Heart left ventricle (tissue), 13 donors: ENCODE results near the gene MILR1.

Experiments used
- POLR2A ChIP-seq, 2 donors: fragments of 450-650 bp; IDR thresholded peaks; one replicate each; pipeline ENCODE4 v1.6.1; 2017; ENCODE audit warnings: antibody characterized with exemption in 2 of 2, mild to moderate bottlenecking in 2 of 2, moderate library complexity in 2 of 2
- TF ChIP-seq, protein P1 (sequence below), 12 donors: fragments of 200-600 bp; sonication (generic) in 4 of 12; IDR thresholded peaks; one replicate each; pipeline versions ENCODE4 v1.5.0 to v1.8.0; 2018 to 2022; ENCODE audit warnings: antibody characterized with exemption in 12 of 12, mild to moderate bottlenecking in 5 of 12
- donor health status: ischemic (EF 13 %, LVEDD 7.1; RV severe dilation, severe dysfunction).
- donor health status: DM: no; HTN: yes; CAD: no.
- donor health status: DM: no; HTN: no; CAD: no.
- donor health status: ischemic (EF 25% LVEDD 6.9; RV normal size, moderate dysfunction).
- donor health status: ischemic (EF 25% LVEDD 5.7; RV mildly dilated, moderate dysfunction).
- donor health status: ischemic (EF 35%, LVEDD 5.7; RV mildly dilated, moderate dysfunction).
- donor health status: nonischemic (EF 11% LVEDD 7.7; RV severe dilation, severe dysfunction).
- donor health status: DM: yes; HTN: yes; CAD: no.
- donor health status: PGD.
- donor health status: ischemic (EF 29% LVEDD 5.4; RV normal size, mild dysfunction).
- donor health status: nonischemic (EF 23%, LVEDD 6.1; RV moderate dilation, normal function).

DNA sequence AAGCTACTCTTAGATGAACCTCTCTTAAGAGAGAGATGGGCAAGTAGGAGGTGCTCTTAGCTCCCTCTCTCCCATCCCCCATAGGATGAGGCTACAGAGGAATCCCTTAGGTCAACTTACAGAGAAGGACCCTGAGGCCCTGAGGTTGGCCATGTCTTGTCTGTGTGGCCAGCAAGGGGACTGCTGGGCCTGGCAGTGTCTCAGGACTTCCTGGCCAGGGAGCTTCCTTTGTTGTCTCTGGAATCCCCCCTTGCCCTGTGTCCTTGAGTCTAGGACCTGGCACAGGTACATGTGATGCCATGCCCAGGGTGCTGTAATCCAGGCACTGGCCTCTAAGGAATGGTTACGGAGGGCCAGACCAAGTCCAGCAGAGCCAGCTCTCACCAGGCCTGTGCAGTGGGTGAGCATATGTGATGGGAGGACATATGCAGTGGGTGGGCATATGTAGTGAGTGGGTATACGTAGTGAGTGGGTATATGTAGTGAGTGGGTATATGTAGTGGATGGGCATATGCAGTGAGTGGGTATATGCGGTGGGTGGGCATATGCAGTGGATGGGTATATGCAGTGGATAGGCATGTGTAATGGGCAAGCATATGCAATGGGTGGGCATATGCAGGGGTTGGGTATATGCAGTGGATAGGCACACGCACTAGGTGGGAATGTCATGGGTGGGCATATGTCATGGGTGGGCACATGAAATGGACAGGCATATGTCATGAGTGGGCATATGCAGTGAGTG lies 38.0 kb upstream of the MILR1 start:
- TF ChIP-seq, protein P1, sequence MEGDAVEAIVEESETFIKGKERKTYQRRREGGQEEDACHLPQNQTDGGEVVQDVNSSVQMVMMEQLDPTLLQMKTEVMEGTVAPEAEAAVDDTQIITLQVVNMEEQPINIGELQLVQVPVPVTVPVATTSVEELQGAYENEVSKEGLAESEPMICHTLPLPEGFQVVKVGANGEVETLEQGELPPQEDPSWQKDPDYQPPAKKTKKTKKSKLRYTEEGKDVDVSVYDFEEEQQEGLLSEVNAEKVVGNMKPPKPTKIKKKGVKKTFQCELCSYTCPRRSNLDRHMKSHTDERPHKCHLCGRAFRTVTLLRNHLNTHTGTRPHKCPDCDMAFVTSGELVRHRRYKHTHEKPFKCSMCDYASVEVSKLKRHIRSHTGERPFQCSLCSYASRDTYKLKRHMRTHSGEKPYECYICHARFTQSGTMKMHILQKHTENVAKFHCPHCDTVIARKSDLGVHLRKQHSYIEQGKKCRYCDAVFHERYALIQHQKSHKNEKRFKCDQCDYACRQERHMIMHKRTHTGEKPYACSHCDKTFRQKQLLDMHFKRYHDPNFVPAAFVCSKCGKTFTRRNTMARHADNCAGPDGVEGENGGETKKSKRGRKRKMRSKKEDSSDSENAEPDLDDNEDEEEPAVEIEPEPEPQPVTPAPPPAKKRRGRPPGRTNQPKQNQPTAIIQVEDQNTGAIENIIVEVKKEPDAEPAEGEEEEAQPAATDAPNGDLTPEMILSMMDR (IDR thresholded peaks at IDR 0.05), result no peak
- no peak for TF ChIP-seq POLR2A (IDR thresholded peaks at IDR 0.05)
